ENCODE measurements around the gene HIGD2A. TPM values are rescaled to one million over a fixed set of nuclear protein-coding genes. Genes with fewer than 3 reads are reported as not detected.

Gene HIGD2A
- total and polyA plus RNA-seq, 10 of the 15 experiments (the other 5 are each of a cell fraction or from before 2014, with no cell fraction given), result 152 to 348 (median 194) TPM

DNA sequence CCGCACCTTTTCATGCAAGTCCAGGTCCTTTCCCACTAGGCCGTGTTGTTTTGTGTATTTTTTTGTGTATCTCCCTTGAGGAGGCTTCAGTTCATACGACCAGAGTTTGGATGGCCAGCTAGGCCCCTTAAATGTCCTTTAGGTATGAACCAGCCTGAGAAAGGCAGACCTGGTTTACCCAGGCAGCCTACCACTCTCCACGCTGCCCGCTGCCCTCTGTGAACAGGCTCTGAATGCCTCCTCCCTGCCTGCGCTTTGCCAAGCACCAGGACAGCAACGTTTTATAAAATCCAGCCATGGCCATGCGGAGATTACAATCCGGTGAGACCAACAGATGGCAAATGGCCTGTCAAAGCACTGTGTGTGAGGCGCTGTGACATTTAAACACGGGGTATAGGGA is 28.4 kb downstream of the HIGD2A start:
- H3K9me3 ChIP-seq (replicated peaks; ENCODE audit: control insufficient read depth, insufficient read depth, low read length), result no peaks in the 10 kb centered on the region
- CTCF ChIA-PET, result interaction anchor here (0.7 to 3.4 kb wide), 18 partner anchors 9 to 244 kb away, joined by 3 to 18 read pairs (median 5); partner anchors contain the start of genes FAF2 and KIAA1191
- no peaks in the 10 kb centered on the region for H3K36me3 ChIP-seq (ENCODE audit: control insufficient read depth in 2 of 2, insufficient read depth in 2 of 2, low read length in 1 of 2)
- SMC1A ChIA-PET (ENCODE audit: uncharacterized antibody, unreplicated experiment), result interaction anchor here (0.9 to 2.2 kb wide), 5 partner anchors 37 to 153 kb away, joined by 3 to 9 read pairs (median 6); partner anchors contain the start of gene RNF44
- H3K4me3 ChIP-seq, result peak overlapping the region; percentile 30; the same call in 1 of the 2 replicates
- H3K4me1 ChIP-seq (ENCODE audit: control insufficient read depth, insufficient read depth, low read length), result peaks cover 19% of the 10 kb centered on the region
- H3K9ac ChIP-seq (ENCODE audit: control insufficient read depth, insufficient read depth, low read length), result no peak overlapping the region
- peaks cover 5% of the 10 kb centered on the region for H3K79me2 ChIP-seq (ENCODE audit: control insufficient read depth, insufficient read depth, low read length)
- H3K4me2 ChIP-seq (ENCODE audit: control insufficient read depth, insufficient read depth), result peak overlapping the region; percentile 66
- H3K27ac ChIP-seq (ENCODE audit: control insufficient read depth, insufficient read depth), result no peak overlapping the region
- H3K27me3 ChIP-seq (replicated peaks in 1 of 2; ENCODE audit: control insufficient read depth in 2 of 2, insufficient read depth in 2 of 2, low read length in 1 of 2), result no peaks in the 10 kb centered on the region
- DNase-seq (ENCODE audit: low read depth, low spot score) (no peak), FAIRE-seq (no peak), ATAC-seq (no peak)
- H2AFZ ChIP-seq (ENCODE audit: control insufficient read depth, low read depth, low read length), result peak overlapping the region; percentile 79
- no TSS peak for BruUV-seq (replicated peaks)
- TF ChIP-seq NFIC (IDR thresholded peaks at IDR 0.05; ENCODE audit: low read depth, low read length), result no peak
- no peak for TF ChIP-seq ETV6 (conservative IDR thresholded peaks at IDR 0.05 in 1 of 2, IDR thresholded peaks at IDR 0.05 in 1 of 2; ENCODE audit: borderline replicate concordance in 1 of 2, low read depth in 1 of 2)
- no peak for TF ChIP-seq SMAD5 (IDR thresholded peaks at IDR 0.05; ENCODE audit: low read depth)
- TF ChIP-seq KDM1A (IDR thresholded peaks at IDR 0.05; ENCODE audit: borderline replicate concordance), result no peak
- TF ChIP-seq, protein P1, sequence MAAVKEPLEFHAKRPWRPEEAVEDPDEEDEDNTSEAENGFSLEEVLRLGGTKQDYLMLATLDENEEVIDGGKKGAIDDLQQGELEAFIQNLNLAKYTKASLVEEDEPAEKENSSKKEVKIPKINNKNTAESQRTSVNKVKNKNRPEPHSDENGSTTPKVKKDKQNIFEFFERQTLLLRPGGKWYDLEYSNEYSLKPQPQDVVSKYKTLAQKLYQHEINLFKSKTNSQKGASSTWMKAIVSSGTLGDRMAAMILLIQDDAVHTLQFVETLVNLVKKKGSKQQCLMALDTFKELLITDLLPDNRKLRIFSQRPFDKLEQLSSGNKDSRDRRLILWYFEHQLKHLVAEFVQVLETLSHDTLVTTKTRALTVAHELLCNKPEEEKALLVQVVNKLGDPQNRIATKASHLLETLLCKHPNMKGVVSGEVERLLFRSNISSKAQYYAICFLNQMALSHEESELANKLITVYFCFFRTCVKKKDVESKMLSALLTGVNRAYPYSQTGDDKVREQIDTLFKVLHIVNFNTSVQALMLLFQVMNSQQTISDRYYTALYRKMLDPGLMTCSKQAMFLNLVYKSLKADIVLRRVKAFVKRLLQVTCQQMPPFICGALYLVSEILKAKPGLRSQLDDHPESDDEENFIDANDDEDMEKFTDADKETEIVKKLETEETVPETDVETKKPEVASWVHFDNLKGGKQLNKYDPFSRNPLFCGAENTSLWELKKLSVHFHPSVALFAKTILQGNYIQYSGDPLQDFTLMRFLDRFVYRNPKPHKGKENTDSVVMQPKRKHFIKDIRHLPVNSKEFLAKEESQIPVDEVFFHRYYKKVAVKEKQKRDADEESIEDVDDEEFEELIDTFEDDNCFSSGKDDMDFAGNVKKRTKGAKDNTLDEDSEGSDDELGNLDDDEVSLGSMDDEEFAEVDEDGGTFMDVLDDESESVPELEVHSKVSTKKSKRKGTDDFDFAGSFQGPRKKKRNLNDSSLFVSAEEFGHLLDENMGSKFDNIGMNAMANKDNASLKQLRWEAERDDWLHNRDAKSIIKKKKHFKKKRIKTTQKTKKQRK (IDR thresholded peaks at IDR 0.05; ENCODE audit: low read depth, low read length), result no peak
- no peak for TF ChIP-seq SIX5 (IDR thresholded peaks at IDR 0.05; ENCODE audit: low read depth, low read length, severe bottlenecking)
- TF ChIP-seq HDAC2 (IDR thresholded peaks at IDR 0.05), result no peak
- TF ChIP-seq CREM (IDR thresholded peaks at IDR 0.05; ENCODE audit: low read depth), result no peak
- TF ChIP-seq RELA (IDR thresholded peaks at IDR 0.05; ENCODE audit: borderline replicate concordance, partially characterized antibody), result no peak
- TF ChIP-seq SRF (IDR thresholded peaks at IDR 0.05; ENCODE audit: low read depth in 2 of 2, low read length in 2 of 2), result no peak
- TF ChIP-seq EZH2 (IDR thresholded peaks at IDR 0.05; ENCODE audit: borderline replicate concordance, control insufficient read depth, low read depth, low read length), result no peak
- no peak for TF ChIP-seq CBFB (IDR thresholded peaks at IDR 0.05; ENCODE audit: low read depth)
- TF ChIP-seq ZZZ3 (IDR thresholded peaks at IDR 0.05; ENCODE audit: control insufficient read depth, insufficient read length, low read depth), result no peak
- no peak for TF ChIP-seq NR2C1 (IDR thresholded peaks at IDR 0.05)
- no peak for TF ChIP-seq JUNB (IDR thresholded peaks at IDR 0.05)
- TF ChIP-seq, protein P2, sequence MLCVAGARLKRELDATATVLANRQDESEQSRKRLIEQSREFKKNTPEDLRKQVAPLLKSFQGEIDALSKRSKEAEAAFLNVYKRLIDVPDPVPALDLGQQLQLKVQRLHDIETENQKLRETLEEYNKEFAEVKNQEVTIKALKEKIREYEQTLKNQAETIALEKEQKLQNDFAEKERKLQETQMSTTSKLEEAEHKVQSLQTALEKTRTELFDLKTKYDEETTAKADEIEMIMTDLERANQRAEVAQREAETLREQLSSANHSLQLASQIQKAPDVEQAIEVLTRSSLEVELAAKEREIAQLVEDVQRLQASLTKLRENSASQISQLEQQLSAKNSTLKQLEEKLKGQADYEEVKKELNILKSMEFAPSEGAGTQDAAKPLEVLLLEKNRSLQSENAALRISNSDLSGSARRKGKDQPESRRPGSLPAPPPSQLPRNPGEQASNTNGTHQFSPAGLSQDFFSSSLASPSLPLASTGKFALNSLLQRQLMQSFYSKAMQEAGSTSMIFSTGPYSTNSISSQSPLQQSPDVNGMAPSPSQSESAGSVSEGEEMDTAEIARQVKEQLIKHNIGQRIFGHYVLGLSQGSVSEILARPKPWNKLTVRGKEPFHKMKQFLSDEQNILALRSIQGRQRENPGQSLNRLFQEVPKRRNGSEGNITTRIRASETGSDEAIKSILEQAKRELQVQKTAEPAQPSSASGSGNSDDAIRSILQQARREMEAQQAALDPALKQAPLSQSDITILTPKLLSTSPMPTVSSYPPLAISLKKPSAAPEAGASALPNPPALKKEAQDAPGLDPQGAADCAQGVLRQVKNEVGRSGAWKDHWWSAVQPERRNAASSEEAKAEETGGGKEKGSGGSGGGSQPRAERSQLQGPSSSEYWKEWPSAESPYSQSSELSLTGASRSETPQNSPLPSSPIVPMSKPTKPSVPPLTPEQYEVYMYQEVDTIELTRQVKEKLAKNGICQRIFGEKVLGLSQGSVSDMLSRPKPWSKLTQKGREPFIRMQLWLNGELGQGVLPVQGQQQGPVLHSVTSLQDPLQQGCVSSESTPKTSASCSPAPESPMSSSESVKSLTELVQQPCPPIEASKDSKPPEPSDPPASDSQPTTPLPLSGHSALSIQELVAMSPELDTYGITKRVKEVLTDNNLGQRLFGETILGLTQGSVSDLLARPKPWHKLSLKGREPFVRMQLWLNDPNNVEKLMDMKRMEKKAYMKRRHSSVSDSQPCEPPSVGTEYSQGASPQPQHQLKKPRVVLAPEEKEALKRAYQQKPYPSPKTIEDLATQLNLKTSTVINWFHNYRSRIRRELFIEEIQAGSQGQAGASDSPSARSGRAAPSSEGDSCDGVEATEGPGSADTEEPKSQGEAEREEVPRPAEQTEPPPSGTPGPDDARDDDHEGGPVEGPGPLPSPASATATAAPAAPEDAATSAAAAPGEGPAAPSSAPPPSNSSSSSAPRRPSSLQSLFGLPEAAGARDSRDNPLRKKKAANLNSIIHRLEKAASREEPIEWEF (IDR thresholded peaks at IDR 0.05; ENCODE audit: insufficient replicate concordance, low read depth, low read length), result no peak
- in situ Hi-C loops (cut with MboI), result no loop called here
- intact Hi-C loops (cut with micrococcal nuclease; ENCODE audit: unreplicated experiment), result loop anchor here (1.0 to 10.0 kb wide), 4 partner anchors 31 to 682 kb away; partner anchors contain the start of genes FAF2, RNF44 and TSPAN17
- no peaks in the 10 kb centered on the region for H4K20me1 ChIP-seq (ENCODE audit: control insufficient read depth, insufficient read depth)
- RAD21 ChIA-PET (ENCODE audit: unreplicated experiment), result interaction anchor here (0.5 to 2.2 kb wide), 9 partner anchors 12 to 687 kb away, joined by 3 to 17 read pairs (median 4); partner anchors contain the start of genes FAF2 and RNF44
- 50% methylated on average over 11 of the region's 11 CpGs for WGBS (ENCODE audit: insufficient coverage, insufficient replicate concordance, low lambda C conversion rate, missing lambda C conversion rate)
- POLR2A ChIA-PET, result interaction anchor here (1.1 to 2.0 kb wide), 2 partner anchors 118 to 124 kb away, joined by 4 to 9 read pairs; no protein-coding TSS in a partner anchor
